GM21381 (cell line): ENCODE results near the gene RRBP1.

Source experiments
- ATAC-seq: cut with Tn5 transposase; IDR thresholded peaks from one replicate; pipeline ENCODE4 v1.9.1; 2021; ENCODE audit warnings: mild to moderate bottlenecking, moderate library complexity; ENCODE audit not compliant: unreplicated experiment

Gene RRBP1

DNA sequence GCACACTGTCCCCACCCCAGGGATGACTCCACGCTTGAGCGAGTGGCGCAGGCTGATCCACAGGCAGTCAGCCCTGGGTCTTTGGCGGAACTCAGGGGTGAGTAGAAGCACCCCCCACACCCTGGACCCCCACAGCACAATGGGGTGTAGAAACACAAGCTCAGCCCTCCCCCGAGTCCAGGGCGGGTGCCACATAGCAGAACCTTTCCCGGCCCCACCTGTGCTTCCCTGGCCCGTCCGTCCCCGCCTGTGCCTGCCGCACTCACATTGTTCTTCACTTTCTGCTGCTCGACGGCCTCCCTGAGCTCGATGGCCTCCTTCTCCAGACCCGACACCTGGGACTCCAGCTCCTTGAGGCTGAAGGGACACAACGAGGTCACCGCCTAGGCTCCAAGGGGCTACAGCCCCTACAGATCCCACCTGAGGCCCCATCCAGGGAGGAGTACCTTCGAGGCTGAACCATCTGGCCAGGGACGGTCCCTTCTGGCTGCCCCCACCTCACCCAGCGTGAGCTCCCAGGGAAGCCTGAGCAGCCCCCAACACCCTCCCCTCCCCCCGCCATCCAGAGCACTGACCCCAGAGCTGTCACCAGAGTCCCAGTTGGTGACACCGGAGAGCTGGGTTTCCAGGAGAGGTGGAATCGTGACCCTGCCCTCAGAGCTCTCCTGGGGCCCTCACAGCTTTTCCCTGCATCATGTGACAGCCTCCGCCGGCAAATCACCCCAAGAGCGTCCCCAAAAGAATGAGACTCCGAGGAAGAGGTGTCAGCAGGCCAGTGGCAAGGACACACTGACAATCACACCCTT is 56.6 kb downstream of the RRBP1 start:
- no peak for ATAC-seq

DNA sequence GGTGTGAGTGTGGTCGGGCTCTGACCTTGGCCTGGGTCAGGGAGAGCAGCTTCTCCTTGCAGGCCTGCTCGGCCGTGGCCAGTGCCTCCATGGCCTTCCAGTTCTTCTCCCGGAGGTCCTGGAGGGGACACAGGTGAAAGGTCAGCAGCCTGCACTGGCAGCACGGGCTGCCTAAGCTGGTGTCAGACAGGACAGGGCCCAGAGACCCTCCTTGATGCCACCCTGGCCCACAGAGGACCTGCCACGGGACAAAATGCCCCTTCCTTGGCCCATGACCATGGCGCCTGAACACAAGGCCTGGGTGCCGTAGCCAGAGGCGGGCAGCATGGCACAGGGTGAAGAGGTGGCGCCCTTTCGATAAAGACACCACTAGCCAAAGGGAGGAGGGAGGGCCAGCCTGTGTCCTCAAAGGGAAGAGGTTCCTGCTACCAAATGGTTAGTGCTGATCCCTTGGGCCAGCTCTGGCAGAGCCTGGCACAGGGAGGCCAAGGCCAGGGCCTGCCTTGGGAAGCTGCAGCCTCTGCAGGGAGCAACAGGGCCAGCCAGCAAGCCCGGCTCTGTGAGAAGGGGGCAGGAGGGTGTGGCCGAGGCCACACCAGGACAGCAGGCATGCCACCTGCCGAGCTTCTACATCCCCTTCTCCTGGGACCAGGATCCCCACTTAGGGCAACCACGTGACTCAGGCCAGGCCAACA is 57.3 kb downstream of the RRBP1 start:
- no peak for ATAC-seq

DNA sequence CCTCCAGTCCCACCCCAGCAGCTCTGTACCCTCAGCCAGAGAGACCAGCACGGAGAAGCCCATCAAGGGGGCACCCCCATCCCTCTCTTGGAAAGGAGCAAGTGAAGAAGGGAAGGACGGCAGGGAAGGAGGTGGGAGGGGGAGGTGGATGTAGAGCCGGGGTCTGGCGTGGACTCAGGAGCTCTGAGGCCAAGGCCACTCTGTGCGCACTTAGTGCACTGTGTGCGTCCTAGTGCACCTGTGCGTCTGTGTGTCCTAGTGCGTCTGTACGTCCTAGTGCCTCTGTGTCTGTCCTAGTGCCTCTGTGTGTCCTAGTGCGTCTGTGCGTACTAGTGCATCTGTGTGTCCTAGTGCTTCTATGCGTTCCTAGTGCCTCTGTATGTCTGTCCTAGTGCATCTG is 58.0 kb downstream of the RRBP1 start:
- no peak for ATAC-seq

DNA sequence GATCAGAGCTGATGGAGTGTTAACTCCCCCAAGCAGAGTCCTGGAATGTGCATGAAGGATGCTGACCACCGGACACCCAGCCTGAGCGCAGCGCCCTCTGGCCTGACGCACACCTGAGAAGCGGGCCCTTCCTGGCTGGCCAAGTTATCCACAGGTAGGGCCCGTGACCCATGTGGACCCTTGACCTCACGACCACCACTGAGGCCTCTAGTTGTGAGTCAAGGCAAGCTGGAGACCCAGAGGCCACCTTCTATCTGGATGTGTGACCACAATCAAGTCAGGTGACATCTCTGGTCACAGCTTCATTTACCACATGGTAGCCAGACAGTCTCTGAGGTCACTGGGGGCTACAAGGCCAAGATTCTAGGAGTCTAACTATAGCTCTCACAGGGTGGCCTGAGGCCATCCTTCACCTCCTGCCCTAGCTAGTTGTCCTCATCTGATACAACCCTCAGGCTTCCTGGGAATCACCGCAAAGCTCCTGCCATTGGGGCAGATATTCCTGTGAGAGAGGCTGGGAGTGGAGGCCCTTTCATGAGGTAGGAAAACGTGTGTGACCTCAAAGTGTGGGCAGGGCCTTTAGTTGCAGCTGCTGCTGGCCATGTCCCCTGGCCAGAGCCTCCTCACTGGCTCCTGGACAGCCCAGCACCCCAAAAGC is 59.1 kb downstream of the RRBP1 start:
- no peak for ATAC-seq

DNA sequence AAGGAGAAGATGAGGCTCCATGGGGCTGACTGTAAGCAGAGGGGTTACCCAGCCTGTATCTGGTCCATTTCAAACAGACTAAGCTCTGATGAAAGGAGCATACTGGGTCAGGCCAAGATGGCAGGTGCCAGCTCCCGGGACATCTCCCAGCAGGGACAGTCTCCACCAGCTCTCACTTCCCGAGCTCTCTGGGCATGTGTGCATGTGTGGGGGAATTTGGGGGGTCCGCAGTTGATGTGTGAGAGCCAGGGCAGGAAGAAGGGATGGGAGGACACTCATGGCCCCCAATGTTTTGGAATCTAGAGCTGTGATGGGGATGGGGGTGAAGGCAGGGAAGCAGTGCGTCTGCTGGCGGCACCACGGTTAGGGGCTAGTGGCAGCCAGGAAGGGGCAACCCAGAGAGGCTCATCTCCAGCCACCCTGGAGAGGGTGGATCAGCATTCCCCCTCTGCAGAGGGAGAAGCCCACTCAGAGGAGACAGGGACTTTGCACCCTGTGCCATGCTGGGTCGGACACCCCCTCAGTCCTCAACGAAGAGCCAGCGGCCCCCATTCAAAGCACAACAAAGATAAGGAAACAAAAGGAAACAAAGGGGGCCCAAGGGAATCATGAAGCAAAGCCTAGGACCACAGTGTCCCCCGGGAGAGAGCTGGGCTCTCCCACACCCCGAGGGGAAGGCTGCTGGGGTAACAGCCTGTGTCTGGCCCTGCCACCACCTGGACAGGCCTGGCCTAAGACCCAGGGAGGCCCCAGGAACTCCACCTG is 59.8 kb downstream of the RRBP1 start:
- ATAC-seq, result no peak

DNA sequence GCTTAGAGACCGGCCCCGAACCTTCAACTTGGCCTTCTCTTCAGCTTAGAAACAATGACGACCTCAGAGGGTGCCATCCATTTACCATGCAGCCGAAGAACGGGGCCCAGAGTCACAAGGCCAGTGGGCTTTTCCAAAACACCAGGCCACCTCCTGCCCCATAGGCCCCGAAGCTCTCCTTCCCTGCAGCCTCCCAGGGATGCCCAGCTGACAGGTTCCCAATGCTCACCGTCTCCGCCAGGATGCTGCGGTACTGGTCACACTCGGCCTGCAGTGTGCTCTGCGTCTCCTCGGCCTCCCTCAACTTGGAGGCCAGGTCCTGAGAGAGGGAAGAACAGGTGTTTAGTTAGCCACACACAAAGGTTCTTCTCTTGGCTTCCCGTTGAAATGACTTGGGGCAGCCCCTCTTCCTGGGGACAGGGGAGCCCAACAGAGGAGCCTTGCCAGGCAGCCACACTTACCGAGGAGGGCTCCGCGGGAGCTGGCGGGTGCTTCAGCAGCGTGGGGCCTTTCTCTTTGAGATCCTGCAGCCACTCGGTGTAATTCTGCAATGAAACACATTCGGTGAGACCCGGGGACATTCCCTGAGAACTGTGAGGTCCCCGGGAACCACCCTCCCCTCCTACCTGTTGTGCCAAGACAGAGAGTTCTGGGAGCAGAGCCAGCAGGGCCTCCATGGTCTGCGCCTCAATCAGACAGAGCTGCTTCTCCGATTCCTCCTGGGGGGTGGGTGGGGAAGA is 60.6 kb downstream of the RRBP1 start:
- ATAC-seq, result no peak

DNA sequence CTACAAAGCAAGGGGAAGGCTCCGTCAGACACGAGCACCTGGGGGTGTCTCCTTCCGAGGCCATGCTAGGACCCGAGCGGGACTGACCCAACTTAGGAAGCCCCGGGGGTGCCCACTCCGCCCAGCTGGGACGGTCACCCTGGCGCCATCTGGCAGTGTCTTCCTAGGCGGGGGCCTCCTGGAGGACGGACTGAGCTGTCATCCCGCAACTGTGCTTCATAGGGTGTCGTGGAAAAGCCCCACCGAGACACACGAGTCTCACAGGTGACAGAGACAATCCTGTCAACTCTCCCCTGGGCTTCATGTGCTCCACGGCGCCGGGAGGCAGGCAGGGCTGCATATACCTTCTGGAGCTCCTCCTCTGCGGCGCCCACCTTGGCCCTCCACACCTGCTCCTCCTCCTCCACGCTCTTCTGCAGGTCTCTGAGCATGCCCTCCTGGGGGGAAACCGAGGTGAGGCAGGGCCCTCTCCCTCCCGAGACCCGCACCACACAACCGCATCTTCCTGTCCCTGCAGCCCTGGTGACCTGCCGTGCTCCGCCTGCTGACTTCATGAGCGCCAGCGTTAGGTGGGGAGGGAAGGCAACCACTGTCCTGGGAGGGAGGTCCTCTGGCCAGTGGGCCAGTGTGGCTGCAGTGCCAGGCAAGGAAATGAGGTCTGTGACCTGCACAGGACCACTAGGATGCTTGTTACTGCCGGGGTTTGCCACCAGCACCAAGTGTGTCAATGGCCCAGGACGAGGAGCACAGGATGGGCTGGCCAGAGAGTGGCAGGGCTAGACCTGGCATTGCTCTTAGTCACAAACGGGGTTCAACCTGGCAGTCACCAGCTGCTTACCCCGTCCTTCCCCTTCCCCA is 61.4 kb downstream of the RRBP1 start:
- ATAC-seq, result no peak

DNA sequence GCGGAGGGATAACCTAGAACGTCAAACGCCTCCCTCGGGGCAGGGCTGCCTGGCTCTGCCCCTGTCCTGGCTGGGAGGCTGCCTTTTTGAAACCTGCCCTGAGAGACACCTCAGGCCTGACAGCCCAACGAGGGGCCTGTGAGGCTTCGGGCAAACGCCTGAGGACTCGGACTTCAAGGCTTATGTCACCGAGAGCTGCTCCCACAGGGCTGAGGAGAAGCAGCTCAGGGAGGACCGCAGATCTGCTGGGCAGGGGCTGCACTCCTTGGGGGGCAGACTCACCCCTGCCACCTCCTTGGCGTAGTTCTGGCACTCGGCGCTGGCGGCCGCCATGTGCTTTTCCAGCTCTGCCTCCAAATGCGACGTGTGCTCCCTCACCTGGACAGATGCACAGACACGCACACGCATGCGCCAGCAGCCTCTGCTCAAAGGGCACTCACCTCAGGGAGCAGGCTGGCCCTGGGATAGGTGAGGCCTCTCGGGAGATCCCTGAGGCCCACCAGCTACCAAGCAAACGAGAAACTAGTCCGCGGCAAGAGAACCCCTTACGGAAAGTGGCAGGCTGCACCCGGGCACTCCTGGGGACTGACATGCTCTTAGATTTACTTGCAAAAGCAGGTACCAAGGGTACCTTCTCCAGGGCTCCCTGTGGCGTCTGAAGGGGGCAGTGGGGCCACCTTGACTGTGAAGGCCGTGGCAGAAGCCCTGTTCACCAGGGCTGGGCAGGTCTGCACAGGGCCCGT is 62.5 kb downstream of the RRBP1 start:
- ATAC-seq, result no peak

DNA sequence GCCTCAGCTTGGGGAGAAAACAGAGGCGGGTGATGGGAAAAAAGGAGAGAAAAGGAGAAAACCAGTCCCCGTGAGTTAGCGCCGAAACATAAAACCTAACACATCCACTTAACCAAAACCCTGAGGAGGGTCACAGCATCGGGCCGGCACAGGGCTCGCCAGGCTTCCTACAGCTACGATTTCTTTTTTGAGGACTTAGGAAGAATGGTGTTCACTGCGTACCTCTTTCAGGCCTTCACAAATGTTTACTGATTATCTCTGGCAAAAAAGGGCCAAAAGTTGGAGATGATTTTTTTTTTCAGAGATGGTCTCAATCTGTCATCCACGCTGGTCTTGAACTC is 63.4 kb downstream of the RRBP1 start:
- ATAC-seq, result no peak

DNA sequence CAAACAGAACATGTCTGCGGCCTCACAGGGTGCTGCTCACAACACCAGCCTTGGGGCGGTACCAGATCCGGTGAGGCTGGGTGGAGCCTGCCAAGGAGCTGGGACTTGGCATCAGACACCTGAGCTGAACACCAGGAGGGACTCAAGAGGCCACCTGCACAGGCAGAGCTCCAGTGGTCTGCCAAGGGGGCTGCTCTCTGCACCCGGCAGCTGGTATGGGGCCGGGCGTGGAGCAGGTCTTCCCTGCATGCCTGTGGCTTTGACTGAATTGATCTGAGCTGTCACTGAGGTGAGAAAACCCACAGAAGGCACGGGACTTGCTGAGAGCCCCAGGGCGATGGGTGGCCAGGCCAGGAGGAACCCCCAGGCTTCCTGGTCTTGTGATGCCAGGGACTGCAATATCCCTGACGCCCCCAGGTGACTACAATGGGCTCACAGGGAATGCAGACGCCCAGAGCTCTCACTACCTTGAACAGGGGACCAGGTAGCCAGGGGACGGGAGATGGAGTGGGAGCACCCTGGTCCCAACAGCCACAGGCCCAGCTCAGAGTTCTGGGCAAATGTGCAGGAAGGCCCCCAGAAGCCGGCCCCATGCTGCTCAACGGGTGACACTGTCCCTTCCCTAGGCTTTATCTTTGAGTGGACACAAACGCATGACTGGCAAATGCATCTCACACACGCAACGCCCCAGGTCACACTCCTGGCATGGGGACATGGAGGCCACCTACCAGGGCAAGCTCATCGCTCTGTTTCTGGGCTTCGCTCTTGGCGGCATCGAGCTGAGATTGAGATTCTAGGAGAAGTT is 64.0 kb downstream of the RRBP1 start:
- ATAC-seq, result no peak

DNA sequence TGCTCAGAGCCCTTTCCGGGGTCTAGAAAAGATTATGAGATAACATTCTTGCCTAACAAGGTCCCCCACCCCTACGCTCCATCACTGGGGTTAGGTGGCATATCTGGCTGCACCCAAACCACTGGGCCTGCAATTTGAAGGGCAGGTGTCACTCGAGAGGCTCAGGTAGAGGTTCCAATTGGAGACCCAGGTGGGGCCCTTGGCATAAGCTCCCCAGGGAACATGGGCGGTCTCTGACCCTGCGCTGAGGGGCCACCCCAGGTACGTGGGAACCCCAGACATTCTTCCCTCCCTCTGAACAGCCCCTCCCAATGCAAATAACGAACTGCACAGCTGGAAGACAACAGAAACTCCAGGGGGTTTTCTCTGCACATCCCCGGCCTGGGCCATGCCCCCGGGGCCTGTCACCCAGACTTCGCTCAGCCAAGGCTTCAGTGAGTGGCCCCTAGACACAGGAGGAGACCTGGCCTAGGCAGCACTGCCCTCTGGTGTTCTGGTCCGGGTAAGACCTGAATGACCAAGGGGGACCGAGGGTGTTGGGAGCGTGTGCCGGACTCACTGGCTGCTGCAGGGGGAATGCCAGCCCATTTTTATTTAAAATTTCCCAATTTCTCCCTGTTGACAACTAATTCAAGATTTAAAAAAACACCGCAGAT is 64.7 kb downstream of the RRBP1 start:
- ATAC-seq, result no peak

DNA sequence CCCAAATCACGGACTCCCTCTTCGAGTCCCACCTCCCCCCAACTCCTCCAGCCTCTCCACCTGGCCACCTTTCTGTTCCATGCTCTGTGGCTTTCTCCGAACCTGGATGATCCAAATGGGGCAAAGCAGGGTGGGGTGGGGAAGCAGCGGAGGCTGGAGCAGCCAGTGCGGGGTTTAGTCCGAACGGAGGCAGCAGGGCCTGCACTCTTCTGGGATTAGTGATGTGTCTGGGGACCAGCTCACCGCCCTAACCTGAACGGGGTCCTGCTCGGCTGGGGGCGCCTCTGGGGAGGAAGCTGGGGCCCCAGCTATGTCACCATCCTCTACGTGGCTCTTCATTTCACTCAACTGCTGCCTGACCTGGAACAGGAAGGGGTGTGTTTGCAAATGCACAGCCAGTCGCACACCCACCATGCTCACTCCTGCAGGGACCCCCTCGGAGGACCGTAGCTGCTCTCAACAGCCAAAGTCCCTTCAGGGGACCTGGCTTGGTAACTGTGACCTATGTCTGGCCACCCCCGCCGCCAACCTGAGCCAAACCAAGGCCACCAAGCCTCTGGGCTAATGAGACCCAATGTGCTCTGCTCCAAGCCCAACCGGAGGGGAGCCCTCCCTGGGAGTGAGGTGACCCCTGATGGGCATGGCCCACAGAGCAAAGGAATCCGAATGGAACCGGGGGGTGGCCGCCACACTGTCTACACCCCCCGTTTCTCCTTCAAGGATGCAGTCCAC is 65.4 kb downstream of the RRBP1 start:
- no peak for ATAC-seq

DNA sequence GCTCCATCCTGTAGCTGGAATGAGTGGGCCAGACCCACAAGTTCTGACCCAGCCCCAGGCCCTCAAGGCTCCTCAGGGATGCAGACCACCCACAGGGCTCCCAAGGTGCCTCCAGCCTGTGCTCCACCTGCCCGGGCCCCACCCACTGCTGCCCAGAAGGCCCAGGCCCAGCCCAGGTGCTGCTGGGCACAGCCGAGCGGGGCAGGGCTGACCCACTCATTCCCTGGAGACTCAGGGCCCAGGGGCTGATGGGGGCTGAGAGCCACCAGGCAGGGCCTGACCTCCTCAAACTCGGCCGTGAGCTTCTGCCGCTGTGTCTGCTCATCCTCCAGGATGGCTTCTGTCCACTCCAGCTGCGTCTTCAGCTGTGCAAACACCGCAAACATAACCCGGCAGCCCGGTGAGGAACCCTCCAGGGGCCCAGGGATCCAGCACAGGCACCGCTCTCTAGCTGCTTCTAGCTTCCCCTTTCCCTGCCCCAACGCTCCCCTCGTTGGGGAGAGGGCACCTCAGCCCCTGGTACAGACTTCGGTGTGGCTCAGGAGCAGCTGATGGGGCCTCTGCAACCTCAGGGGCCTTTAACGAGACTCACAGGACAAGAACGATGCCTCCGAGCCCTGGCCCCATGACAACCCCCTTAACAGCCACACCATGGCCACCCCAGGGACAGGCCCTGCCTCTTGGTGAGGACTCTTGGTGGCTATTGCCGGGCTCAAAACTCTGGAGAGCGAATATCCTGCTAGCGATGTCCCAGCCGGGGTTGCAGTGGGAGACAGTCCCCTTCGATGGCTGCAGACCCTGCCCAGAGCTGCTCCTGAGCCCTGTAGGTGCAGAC is 66.2 kb downstream of the RRBP1 start:
- ATAC-seq, result no peak

DNA sequence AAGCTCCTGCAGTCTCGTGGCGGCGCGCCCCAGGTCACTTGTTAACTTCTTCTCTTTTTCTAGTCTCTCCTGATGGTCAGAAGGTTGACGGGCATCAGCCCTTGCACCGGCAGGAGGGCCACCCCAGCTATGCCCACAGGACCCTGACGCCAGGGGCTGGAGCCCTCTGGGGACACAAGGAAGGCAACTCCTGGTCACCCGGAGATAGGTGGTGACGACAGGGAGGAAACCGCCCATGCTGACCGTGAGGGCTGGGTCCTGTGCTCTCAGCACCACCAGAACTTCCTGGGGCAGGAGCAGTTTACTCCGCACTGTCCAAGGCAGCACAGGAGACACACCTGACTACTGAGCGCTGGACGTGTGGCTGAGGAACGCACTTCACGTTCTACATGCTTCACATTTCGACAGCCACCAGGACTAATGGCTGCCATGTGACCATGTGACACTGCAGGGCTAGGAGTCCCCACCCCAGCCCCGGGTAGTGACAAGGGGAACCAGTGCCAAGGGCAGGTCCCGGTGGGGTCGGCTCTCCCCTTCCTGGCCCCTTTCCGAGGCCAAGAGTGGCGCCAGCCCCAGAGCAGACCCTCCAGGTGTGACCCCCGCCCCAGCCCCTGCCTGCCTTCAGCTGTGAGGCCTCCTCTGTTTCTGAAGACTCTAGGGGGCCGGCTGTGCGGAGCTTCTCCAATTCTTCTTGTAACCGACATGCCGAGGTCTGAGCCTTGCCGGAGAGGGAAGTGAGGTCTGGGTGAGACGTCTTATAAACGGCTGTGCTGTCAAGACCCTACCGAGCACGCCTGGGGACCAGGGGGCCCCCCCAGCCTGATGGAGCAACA is 67.0 kb downstream of the RRBP1 start:
- ATAC-seq, result no peak

DNA sequence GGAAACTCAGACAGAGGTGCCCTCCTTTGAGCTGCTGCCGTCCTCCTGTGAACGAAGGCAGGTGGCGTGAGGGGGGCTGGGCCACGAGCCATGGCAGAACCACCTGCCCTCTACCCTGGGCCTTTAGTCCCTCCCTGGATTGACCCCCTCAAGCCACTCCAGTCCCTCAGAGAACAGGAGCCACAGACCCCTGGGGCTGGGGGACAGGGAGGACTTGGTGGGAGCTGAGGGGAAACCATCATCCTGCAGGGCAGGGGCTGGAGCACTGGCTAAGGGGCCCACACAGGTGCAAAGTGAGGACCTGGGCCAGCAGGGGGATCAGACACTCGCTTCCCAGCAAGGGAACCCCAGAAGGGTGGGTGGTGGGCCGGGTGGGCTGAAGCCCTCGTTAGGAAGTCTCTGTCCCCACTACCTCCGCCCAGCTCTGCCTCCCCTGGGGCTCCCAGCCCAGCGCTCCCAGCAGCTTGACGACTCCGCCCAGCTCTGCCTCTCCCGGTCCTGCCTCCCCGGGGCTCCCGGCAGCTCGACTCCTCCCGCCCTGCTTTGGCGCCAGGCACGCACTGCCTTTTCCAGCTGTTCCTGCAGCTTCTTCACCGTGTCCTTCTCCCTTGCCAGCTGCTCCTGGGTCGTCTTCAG is 67.7 kb downstream of the RRBP1 start:
- no peak for ATAC-seq
